T-cell (primary cell): ENCODE results near the gene KLHDC7A. TPM values are rescaled to one million over a fixed set of nuclear protein-coding genes. Genes with fewer than 3 reads are reported as not detected.

Experiments
- ATAC-seq, 4 experiments: fragments of 200-7000 bp in 3 of 4; fragments of 150-1000 bp in 1 of 4; cut with Tn5 transposase; replicated peaks in 1 of 4; 1 replicate in 3 of 4; 2 replicates in 1 of 4; pipeline ENCODE4 v1.10.0; 2021; ENCODE audit warnings: moderate library complexity in 3 of 4, mild to moderate bottlenecking in 2 of 4, moderate number of reproducible peaks in 1 of 4
- CTCF ChIA-PET, 2 donors: fragments of 300-600 bp; sonication (Branson Sonifier 250); formaldehyde crosslinking; loops; one replicate each; lab custom pipeline; 2022; ENCODE audit warnings: antibody characterized with exemption in 2 of 2; lab: Charles Lee
- POLR2A ChIA-PET, 2 donors: fragments of 300-600 bp; sonication (Branson Sonifier 250); formaldehyde crosslinking; loops; one replicate each; lab custom pipeline; 2022; ENCODE audit warnings: antibody characterized with exemption in 2 of 2; lab: Charles Lee
- DNase-seq, 35 experiments: peaks; one replicate each; pipeline versions ENCODE4 v3.0.0 to v3.0.0-alpha.2; 2013 to 2023
- H3K27ac ChIP-seq: one replicate; pipeline ENCODE4 v1.5.1; 2013; ENCODE audit warnings: low read length
- H3K27me3 ChIP-seq, 2 experiments: replicated peaks in 1 of 2; 1 replicate in 1 of 2; 2 replicates in 1 of 2; pipeline versions ENCODE4 v1.6.1 to v1.7.0; 2013; ENCODE audit warnings: low read length in 1 of 2, mixed read lengths in 1 of 2; ENCODE audit not compliant: control insufficient read depth in 2 of 2, insufficient read depth in 2 of 2; ENCODE audit errors: extremely low read depth in 1 of 2
- H3K36me3 ChIP-seq, 2 donors: 1 replicate in 1 of 2; 2 replicates in 1 of 2; pipeline versions ENCODE4 v1.6.1 to v1.7.0; 2013; ENCODE audit warnings: low read length in 1 of 2; ENCODE audit not compliant: control insufficient read depth in 2 of 2, insufficient read depth in 1 of 2; ENCODE audit errors: extremely low read depth in 1 of 2
- H3K4me1 ChIP-seq, 2 experiments: 1 replicate in 1 of 2; 2 replicates in 1 of 2; pipeline versions ENCODE4 v1.6.1 to v1.7.0; 2013; ENCODE audit warnings: low read length in 2 of 2, mixed read lengths in 1 of 2; ENCODE audit not compliant: insufficient read depth in 2 of 2, control insufficient read depth in 1 of 2; ENCODE audit errors: extremely low read depth in 1 of 2
- H3K4me3 ChIP-seq, 2 donors: 1 replicate in 1 of 2; 2 replicates in 1 of 2; pipeline versions ENCODE4 v1.5.1 to v1.7.0; 2013; ENCODE audit warnings: mild to moderate bottlenecking in 2 of 2, low read length in 1 of 2, moderate library complexity in 1 of 2; ENCODE audit not compliant: control insufficient read depth in 1 of 2; ENCODE audit errors: extremely low read depth in 1 of 2
- H3K9me3 ChIP-seq: 2 replicates; pipeline ENCODE4 v1.7.0; 2013
- H3K27ac Mint-ChIP-seq, 2 donors: one replicate each; pipeline ENCODE4 v1.8.0; 2020 to 2021; ENCODE audit warnings: mild to moderate bottlenecking in 2 of 2, mixed read lengths in 2 of 2
- H3K27me3 Mint-ChIP-seq, 2 donors: one replicate each; pipeline ENCODE4 v1.8.0; 2021 to 2022; ENCODE audit warnings: mixed read lengths in 2 of 2
- H3K36me3 Mint-ChIP-seq: one replicate; pipeline ENCODE4 v1.8.0; 2021; ENCODE audit warnings: mixed read lengths
- H3K4me1 Mint-ChIP-seq, 3 donors: one replicate each; pipeline ENCODE4 v1.8.0; 2020 to 2022; ENCODE audit warnings: mixed read lengths in 3 of 3, mild to moderate bottlenecking in 1 of 3
- H3K4me3 Mint-ChIP-seq, 3 donors: one replicate each; pipeline ENCODE4 v1.8.0; 2020 to 2022; ENCODE audit warnings: mild to moderate bottlenecking in 3 of 3, mixed read lengths in 3 of 3, moderate library complexity in 3 of 3
- H3K9me3 Mint-ChIP-seq, 3 donors: one replicate each; pipeline ENCODE4 v1.8.0; 2020 to 2022; ENCODE audit warnings: mixed read lengths in 3 of 3
- WGBS: methylation state at CpG from one replicate; pipeline ENCODE4 v1.1.5; 2013; ENCODE audit warnings: missing lambda C conversion rate; ENCODE audit not compliant: insufficient coverage; 5-methylcytosine and 5-hydroxymethylcytosine counted together
- total RNA-seq, 35 experiments: library from RNA in 6 of 35; stranded (reverse) in 6 of 35; fragments of 120-200 nt in 1 of 35; gene quantifications; one replicate each; pipeline versions ENCODE4 v1.2.1 to v1.2.4 and lab custom pipeline; 2013 to 2026

The KLHDC7A gene
- total RNA-seq, 5 donors from 2014 or later (not counting 1 experiment from before 2014, with no cell fraction given): not detected

DNA sequence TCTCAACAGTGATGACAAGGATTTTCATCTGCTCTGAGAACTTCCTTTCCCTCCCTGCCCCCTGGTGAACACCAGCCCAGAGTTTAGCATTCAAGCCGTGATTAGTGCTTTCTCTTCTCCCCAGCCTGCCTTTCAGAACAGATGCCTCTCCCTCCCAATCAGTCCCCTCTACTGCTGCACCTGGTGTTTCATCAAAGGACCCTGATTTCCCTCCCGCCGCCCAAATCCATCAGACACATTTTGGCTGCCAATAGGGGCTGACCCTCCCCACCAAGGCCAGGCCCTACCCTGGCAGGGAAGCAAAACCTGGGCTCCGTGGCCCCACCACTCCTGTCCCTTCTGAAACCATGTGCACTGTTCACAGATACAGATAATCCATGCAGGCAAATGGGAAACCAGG lies 34.0 kb upstream of the KLHDC7A start:
- H3K4me3 ChIP-seq: no peak overlapping the region
- H3K27ac ChIP-seq: no peak overlapping the region
- Mint-ChIP-seq H3K36me3 (no peaks in the 10 kb centered on the region), H3K4me1 (no peaks in the 10 kb centered on the region), H3K27me3 (peaks cover 19 to 22% of the 10 kb centered on the region in 2 donors), H3K4me3 (no peak overlapping the region), H3K9me3 (peaks cover 0 to 5% (median 4%) of the 10 kb centered on the region in 3 donors), H3K27ac (no peak overlapping the region)
- 62% methylated on average over 4 of the region's 4 CpGs for WGBS
- DNase-seq: no peak
- no peaks in the 10 kb centered on the region for H3K36me3 ChIP-seq
- H3K9me3 ChIP-seq: no peaks in the 10 kb centered on the region
- peaks cover 0 to 23% of the 10 kb centered on the region in 2 experiments for H3K27me3 ChIP-seq
- H3K4me1 ChIP-seq: no peaks in the 10 kb centered on the region
- POLR2A ChIA-PET: no interaction called here
- CTCF ChIA-PET: no interaction called here
- ATAC-seq: no peak

DNA sequence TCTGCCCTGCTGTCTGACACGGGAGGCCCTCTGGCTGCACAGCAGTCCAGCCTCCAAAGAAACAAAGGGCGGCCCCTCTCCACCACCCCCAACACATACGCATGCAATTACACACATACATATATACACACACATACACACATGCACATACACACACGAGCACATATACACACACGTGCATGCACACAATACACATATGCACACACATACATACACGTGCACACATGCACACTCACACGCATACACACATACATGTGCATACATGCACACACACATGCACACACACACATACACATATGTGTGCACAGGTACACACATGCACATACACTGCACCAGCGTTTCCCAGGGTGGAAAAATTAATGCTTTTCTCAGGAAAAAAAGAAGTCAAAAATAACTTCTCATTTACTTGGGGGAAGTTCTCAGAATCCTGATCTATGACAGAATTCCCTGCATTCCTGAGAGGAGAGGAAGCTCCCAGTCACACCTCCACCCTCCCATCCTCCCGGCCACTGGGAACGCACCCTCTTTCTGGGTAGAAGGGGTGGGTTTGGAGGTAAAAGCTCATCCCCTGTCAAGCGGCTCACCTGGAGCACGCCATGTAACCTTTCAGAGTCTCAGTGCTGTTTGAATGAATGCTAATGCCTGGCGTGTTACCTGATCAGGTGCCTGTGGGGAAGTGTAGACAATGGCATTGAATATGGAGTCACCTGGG lies 33.1 kb upstream of the KLHDC7A start:
- H3K4me3 Mint-ChIP-seq: no peak overlapping the region
- Histone ChIP-seq H3K27ac (no peak overlapping the region), H3K4me3 (no peak overlapping the region), H3K9me3 (no peaks in the 10 kb centered on the region), H3K36me3 (no peaks in the 10 kb centered on the region), H3K27me3 (peaks cover 0 to 23% of the 10 kb centered on the region in 2 experiments), H3K4me1 (no peaks in the 10 kb centered on the region)
- CTCF ChIA-PET: no interaction called here
- no peak overlapping the region for H3K27ac Mint-ChIP-seq
- DNase-seq (no peak), ATAC-seq (no peak)
- WGBS: 85% methylated on average over 9 of the region's 13 CpGs
- no peaks in the 10 kb centered on the region for H3K36me3 Mint-ChIP-seq
- POLR2A ChIA-PET: no interaction called here
- H3K9me3 Mint-ChIP-seq: peaks cover 0 to 8% (median 5%) of the 10 kb centered on the region in 3 donors
- no peaks in the 10 kb centered on the region for H3K4me1 Mint-ChIP-seq
- peaks cover 19 to 22% of the 10 kb centered on the region in 2 donors for H3K27me3 Mint-ChIP-seq

DNA sequence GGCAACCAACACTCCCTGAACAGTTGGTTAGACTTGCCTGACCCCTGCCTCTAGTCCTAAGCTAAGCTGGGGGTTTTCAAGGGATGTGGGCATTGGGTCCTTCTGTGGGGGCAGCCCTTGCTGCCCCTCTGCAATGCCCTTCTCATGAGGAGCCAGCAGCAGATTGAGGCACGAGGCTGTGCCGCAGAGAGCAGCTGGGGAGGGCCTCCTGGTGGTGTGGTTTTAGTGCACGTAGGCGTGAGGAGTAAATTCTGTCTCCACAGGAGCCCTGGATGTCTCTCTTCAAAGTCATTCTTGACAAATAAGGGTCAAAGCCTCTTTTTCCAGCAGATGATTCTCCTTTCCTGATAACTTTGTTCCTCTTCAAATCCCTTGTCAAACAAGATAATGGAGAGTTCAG lies 31.8 kb upstream of the KLHDC7A start:
- Histone ChIP-seq H3K27me3 (peaks cover 0 to 26% of the 10 kb centered on the region in 2 experiments), H3K4me1 (no peaks in the 10 kb centered on the region), H3K4me3 (no peak overlapping the region), H3K27ac (no peak overlapping the region), H3K9me3 (no peaks in the 10 kb centered on the region), H3K36me3 (no peaks in the 10 kb centered on the region)
- Mint-ChIP-seq H3K27me3 (peaks cover 21 to 22% of the 10 kb centered on the region in 2 donors), H3K4me3 (no peak overlapping the region), H3K27ac (no peak overlapping the region), H3K9me3 (peaks cover 0 to 8% (median 5%) of the 10 kb centered on the region in 3 donors), H3K36me3 (no peaks in the 10 kb centered on the region), H3K4me1 (no peaks in the 10 kb centered on the region)
- CTCF ChIA-PET: no interaction called here
- 8% methylated on average over 2 of the region's 4 CpGs for WGBS
- POLR2A ChIA-PET: no interaction called here
- ATAC-seq: no peak
- DNase-seq: no peak

DNA sequence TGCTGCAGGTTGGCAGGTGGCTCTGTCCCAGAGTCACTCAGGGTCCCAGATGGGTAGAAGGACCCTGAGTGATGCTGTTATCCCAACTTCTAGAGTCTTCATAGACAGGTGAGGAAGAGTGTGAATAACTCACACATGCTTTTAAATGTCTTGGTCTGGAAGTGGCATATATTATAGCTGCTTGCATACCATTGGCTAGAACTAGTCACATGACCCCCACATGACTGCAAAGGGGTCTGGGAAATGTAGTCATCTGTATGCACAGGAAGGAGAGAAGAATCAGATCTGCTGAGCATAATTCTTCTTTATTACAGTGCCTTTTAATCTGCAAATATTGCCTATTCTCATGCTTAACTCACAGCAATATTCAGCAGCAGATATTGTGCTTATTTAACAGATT lies 28.2 kb upstream of the KLHDC7A start:
- Mint-ChIP-seq H3K4me3 (no peak overlapping the region), H3K4me1 (no peaks in the 10 kb centered on the region), H3K9me3 (peaks cover 0 to 4% (median under 1%) of the 10 kb centered on the region in 3 donors), H3K27ac (no peak overlapping the region), H3K27me3 (peaks cover 26 to 32% of the 10 kb centered on the region in 2 donors), H3K36me3 (no peaks in the 10 kb centered on the region)
- no peak overlapping the region for H3K4me3 ChIP-seq
- peak in 1 of 35 experiments; percentile 40 for DNase-seq
- H3K9me3 ChIP-seq: no peaks in the 10 kb centered on the region
- peak in 2 of 4 experiments; percentile 32 to 65 for ATAC-seq
- H3K36me3 ChIP-seq: no peaks in the 10 kb centered on the region
- no peaks in the 10 kb centered on the region for H3K4me1 ChIP-seq
- peaks cover 0 to 22% of the 10 kb centered on the region in 2 experiments for H3K27me3 ChIP-seq
- POLR2A ChIA-PET: no interaction called here
- H3K27ac ChIP-seq: no peak overlapping the region
- CTCF ChIA-PET: no interaction called here

DNA sequence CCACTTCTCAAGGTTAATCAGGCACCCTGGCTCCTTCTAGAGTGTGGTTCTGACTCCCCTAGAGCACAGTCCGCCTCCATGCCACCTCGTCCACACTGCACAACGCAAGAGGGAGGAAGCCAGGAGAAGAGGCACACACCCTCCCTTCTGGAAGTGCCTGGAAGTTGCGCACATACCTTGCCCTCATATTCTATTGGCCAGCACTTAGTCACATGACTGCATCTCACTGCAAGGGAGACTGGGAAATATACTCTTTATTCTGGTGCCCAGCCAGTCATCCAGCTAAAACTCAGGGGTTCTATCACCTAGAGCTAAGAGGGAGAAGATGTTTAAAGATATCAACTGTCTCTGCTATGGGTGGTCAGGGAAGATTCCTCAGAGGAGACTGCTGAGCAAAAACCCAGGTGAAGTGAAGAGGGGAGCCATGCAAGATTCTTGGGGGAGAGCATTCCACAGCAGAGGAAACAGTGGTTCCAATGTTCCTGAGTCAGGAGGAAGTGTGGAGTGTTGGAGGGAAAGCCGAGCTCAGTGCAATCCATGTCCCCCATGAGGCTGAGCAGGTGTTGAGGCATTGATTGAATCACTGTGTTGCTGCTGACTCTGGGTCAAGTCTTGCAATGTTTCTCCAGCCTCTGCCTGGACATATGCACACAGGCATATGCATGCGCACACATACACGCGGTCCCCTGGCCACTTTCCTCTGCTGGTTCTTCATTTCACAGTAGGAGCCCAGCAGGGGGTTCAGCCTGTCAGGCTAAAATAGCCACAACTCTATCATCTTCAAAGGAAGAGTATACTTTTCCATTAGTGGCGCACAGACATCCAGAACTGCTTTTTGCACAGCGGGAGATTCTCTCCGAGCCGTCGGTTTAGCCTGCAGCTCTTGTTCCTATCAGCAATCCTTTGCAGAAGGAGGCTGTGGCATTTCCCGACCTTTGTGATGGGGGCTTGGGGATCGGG lies 22.3 kb upstream of the KLHDC7A start:
- Mint-ChIP-seq H3K4me3 (no peak overlapping the region), H3K27ac (no peak overlapping the region), H3K4me1 (no peaks in the 10 kb centered on the region), H3K9me3 (peaks cover 0 to 2% (median 0%) of the 10 kb centered on the region in 3 donors), H3K36me3 (no peaks in the 10 kb centered on the region), H3K27me3 (peaks cover 39 to 40% of the 10 kb centered on the region in 2 donors)
- H3K27ac ChIP-seq: no peak overlapping the region
- CTCF ChIA-PET: no interaction called here
- no peak for ATAC-seq
- POLR2A ChIA-PET: no interaction called here
- H3K36me3 ChIP-seq: no peaks in the 10 kb centered on the region
- H3K27me3 ChIP-seq: peaks cover 4 to 25% of the 10 kb centered on the region in 2 experiments
- H3K4me3 ChIP-seq: no peak overlapping the region
- H3K9me3 ChIP-seq: no peaks in the 10 kb centered on the region
- DNase-seq: no peak
- WGBS: 70% methylated on average over 7 of the region's 15 CpGs
- no peaks in the 10 kb centered on the region for H3K4me1 ChIP-seq

DNA sequence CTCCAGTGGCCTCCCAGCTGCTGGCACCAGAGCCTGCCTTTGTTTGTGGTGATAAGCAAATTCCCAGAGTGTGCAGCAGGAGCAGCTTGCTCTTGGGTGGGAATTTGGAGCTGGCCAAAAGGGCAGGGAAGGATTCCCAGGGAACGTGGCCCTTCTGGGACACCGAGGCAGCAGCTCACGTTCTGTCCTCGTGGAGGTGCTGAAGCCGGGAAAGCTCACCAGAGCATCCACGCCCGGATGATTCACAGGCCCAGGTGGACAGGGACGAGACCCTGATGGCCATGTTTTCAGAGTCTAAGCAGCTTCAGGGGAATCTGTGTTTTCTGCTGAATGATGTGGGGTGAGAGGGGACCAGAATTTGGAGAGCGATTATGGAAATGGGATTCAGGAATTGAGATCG lies 19.1 kb upstream of the KLHDC7A start:
- 75% methylated on average over 8 of the region's 10 CpGs for WGBS
- ChIA-PET CTCF (no interaction called here), POLR2A (no interaction called here)
- H3K4me1 Mint-ChIP-seq: no peaks in the 10 kb centered on the region
- H3K4me3 ChIP-seq: no peak overlapping the region
- no peak for ATAC-seq
- no peak overlapping the region for H3K4me3 Mint-ChIP-seq
- no peaks in the 10 kb centered on the region for H3K4me1 ChIP-seq
- no peaks in the 10 kb centered on the region for H3K36me3 ChIP-seq
- H3K27me3 Mint-ChIP-seq: peaks cover 30 to 32% of the 10 kb centered on the region in 2 donors
- no peak for DNase-seq
- peaks cover 0 to 2% (median 0%) of the 10 kb centered on the region in 3 donors for H3K9me3 Mint-ChIP-seq
- no peak overlapping the region for H3K27ac Mint-ChIP-seq
- peaks cover 4 to 25% of the 10 kb centered on the region in 2 experiments for H3K27me3 ChIP-seq
- H3K27ac ChIP-seq: no peak overlapping the region
- no peaks in the 10 kb centered on the region for H3K36me3 Mint-ChIP-seq
- no peaks in the 10 kb centered on the region for H3K9me3 ChIP-seq
